Lower leg skin (tissue), 4 donors: Measurements from ENCODE around the gene RPS15. TPM values are rescaled to one million over a fixed set of nuclear protein-coding genes. Genes with fewer than 3 reads are reported as not detected.

ENCODE experiments used
- DNase-seq, 2 donors: peaks; one replicate each; pipeline ENCODE4 v3.0.0-alpha.2; 2019; ENCODE audit warnings: low spot score in 2 of 2
- H3K4me3 ChIP-seq: fragments of 200-600 bp; sonication (generic); 2 replicates; pipeline ENCODE4 v1.5.1; 2017; ENCODE audit warnings: mild to moderate bottlenecking, low read depth; ENCODE audit not compliant: poor library complexity, severe bottlenecking
- CTCF ChIP-seq, 3 donors: fragments of 450-650 bp; IDR thresholded peaks; one replicate each; pipeline ENCODE4 v1.5.1; 2016; ENCODE audit warnings: antibody characterized with exemption in 3 of 3, mild to moderate bottlenecking in 3 of 3, moderate library complexity in 2 of 3
- POLR2A ChIP-seq, 2 donors: fragments of 450-650 bp; IDR thresholded peaks; one replicate each; pipeline ENCODE4 v1.6.1; 2016 to 2017; ENCODE audit warnings: antibody characterized with exemption in 2 of 2, mild to moderate bottlenecking in 1 of 2, moderate library complexity in 1 of 2
- WGBS, 2 donors: methylation state at CpG; one replicate each; pipeline ENCODE4 v1.1.5; 2018; 5-methylcytosine and 5-hydroxymethylcytosine counted together
- intact Hi-C: fragments of 100-400 bp; cut with DNase I; formaldehyde crosslinking; loops from one replicate; pipeline ENCODE4 v1.15.0; 2023; ENCODE audit warnings: low total_unique reads
- total RNA-seq, 4 donors: library from RNA; depleted of rRNA; stranded (reverse); fragments of >200 nt; gene quantifications; one replicate each; pipeline ENCODE4 v1.1.0, GENCODE V29; 2016

Gene RPS15
- total RNA-seq, 4 donors from 2014 or later, result 2,226 to 7,190 (median 4,396) TPM

DNA sequence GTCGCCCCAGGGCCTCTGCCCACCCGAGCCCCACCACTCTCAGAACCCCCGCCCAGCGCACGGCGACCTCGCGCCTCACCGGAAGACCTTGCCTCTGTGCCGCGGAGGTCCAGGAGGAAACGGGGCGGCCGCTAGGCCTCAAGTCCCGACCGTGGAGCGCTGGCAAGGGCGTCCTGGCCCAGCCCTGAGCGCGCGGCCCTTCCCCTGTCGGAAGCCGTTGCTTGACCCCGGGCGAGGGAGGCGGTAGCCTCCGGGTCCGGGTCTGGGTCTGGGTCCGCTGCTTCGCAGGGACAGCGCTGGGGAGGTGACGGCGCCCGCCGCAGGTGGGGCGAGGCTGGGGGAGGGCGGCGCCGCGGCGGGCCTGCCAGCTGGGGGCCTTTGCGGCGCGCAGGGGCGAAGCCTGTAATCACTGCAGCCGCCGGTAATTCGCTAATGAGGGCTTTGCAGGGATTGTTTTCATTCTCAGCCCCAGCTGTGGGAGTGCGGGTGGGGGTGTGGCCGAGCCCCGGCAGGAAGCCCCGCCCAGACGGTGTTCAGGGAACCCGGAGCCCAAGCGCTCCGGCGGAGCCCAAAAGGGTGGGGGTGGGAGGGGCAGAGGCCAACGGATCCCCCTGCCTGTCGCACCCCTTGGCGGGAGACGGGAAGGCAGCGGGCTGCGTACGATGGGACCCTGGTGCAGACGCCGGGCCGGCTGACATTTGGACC lies 32.3 kb downstream of the RPS15 start:
- no peak for TF ChIP-seq CTCF (IDR thresholded peaks at IDR 0.05)
- TF ChIP-seq POLR2A (IDR thresholded peaks at IDR 0.05), result no peak
- H3K4me3 ChIP-seq, result no peak overlapping the region
- intact Hi-C loops, result no loop called here
- 0 to 1% methylated on average over 10 to 35 of the region's 67 CpGs for WGBS, 2 donors
- no peak for DNase-seq

DNA sequence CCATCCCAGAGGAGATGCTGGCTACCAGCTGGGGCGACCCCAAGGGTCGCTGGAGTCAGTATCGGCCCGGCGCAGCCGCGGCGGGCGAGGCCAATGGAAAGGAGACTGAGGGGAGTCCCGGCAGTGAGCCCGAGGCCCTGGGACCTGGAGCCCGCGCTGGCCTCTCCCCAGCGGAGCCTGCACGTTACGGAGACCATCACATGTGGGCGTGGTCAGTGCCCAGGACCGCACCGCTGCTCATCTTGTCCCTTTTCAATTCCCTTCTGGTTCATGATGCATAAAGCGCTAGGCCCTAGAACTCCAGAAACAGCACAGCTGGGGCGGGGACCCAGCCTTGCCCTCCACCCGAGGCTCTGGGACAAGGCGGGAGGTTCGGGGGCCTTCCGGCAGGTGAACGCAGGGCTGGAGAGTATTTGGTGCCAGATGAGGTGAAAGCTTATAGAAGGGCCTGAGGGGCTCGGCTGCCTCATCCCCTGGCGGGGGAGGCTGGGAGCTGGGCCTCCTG lies 32.9 kb downstream of the RPS15 start:
- no peak for TF ChIP-seq POLR2A (IDR thresholded peaks at IDR 0.05)
- no peak for TF ChIP-seq CTCF (IDR thresholded peaks at IDR 0.05)
- no peak overlapping the region for H3K4me3 ChIP-seq
- WGBS, 2 donors, result 4 to 8% methylated on average over 23 to 28 of the region's 28 CpGs
- intact Hi-C loops, result no loop called here
- no peak for DNase-seq

- no peak overlapping the region for H3K4me3 ChIP-seq
- DNase-seq, result no peak
- WGBS, 2 donors, result 18 to 22% methylated on average over 23 to 24 of the region's 24 CpGs
- intact Hi-C loops, result no loop called here
- no peak for TF ChIP-seq POLR2A (IDR thresholded peaks at IDR 0.05)
- no peak for TF ChIP-seq CTCF (IDR thresholded peaks at IDR 0.05)
These were observed 33.4 kb downstream of the RPS15 start for GRCh38 chr19:1471515-1472160.

DNA sequence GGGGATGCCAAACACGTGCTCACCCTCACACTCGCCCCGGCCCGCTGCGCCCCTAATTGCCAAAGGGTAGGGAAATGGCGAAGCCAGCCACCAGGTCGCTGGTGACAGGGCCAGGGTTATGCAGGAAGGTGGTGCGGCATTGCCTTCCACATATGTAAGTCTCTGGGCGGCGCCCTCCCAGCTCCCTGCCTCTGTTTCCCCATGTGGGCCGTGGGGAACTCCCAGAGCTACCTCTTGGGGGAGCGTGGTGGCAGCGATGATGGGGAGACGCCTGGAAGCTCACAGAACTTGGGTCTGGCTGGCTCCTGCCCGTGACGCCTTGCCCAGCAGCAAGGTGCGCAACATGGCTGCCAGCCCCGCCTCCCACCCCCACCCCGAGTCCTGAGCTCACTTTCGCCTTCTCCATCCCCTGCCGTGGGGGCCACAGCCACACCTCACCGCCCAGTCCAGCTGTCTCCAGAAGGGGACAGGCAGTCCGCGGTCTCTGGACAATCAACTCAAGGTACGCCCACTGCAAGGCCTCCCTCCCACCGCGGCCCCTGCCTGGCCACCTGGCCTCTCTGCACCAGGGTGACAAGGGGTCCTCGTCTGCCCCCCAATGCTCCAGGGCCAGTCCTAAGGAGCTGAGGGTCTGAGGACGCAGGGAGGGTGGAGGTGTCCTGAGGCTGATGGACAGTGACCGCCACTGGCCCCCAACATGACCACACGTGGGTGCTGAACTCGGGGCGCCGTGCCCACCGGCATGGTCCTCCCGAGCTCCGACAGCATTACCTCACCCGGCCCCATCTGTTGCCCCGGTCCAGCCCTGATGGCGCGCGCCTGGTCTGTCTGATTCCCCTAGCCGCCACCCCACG lies 34.3 kb downstream of the RPS15 start:
- TF ChIP-seq CTCF (IDR thresholded peaks at IDR 0.05), result no peak
- TF ChIP-seq POLR2A (IDR thresholded peaks at IDR 0.05), result no peak
- DNase-seq, result no peak
- WGBS, 2 donors, result 53 to 56% methylated on average over 21 to 36 of the region's 44 CpGs
- intact Hi-C loops, result no loop called here
- no peak overlapping the region for H3K4me3 ChIP-seq

DNA sequence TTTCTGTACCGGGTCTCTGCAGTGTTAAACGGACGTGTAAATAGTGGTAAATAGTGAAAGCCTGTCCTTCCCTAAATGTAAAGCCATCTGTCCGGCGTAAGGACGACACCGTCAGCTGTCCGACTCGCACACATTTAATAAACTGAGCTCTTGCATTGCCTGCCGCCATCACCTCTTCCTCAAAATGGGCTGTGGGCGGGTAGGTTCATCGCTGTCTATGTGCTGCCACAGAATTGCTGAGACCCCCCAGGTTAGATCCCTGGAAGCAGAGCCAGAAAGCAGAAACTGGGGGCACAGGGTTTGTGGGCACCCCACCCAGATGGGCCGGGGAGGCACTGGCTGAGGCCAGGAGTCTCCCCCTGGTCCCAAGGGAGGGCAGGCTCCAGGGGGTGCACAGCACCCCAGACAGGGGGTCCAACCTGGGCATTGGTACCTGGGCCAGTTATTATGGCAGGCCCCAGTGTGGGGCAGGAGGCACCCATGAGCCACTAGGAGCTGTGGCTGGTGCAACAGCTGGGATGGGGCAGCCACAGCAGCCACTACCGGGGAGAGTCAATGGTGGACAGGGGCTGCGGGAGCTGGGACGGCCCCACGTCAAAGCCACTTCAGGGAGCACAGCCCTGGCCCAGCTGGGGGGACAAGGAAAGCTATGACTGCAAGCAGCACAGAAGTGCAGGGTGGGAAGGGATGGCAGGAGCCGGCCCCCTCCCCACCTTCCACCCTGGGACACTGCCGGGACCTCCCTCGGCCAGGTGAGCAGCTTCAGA lies 35.1 kb downstream of the RPS15 start:
- no peak for DNase-seq
- 68 to 72% methylated on average over 20 of the region's 20 CpGs for WGBS, 2 donors
- intact Hi-C loops, result no loop called here
- TF ChIP-seq CTCF (IDR thresholded peaks at IDR 0.05), result no peak
- TF ChIP-seq POLR2A (IDR thresholded peaks at IDR 0.05), result no peak
- no peak overlapping the region for H3K4me3 ChIP-seq
